ENCODE data around the gene VMP1. TPM values are rescaled to one million over a fixed set of nuclear protein-coding genes. Genes with fewer than 3 reads are reported as not detected.

The VMP1 gene
- total and polyA plus RNA-seq, 4 donors: 46.4 to 118 (median 71.6) TPM

GRCh38 chr17:59666235-59666634, 41.2 kb upstream of the VMP1 start:
- H3K9ac ChIP-seq (ENCODE audit: low read depth in 1 of 2, low read length in 2 of 2): no peak overlapping the region
- H3K36me3 ChIP-seq (ENCODE audit: control insufficient read depth in 4 of 4, insufficient read depth in 3 of 4, low read depth in 1 of 4, low read length in 3 of 4): peaks cover 5 to 77% (median 74%) of the 10 kb centered on the region in 4 donors
- H3K4me1 ChIP-seq (ENCODE audit: control insufficient read depth in 4 of 4, insufficient read depth in 4 of 4, low read length in 3 of 4): no peaks in the 10 kb centered on the region
- DNase-seq (ENCODE audit: low spot score): no peak
- no peaks in the 10 kb centered on the region for H3K27me3 ChIP-seq (ENCODE audit: control insufficient read depth in 4 of 4, insufficient read depth in 4 of 4, low read length in 3 of 4)
- TF ChIP-seq NR2F2 (IDR thresholded peaks at IDR 0.05): no peak
- no peak for TF ChIP-seq FOXA1 (IDR thresholded peaks at IDR 0.05)
- TF ChIP-seq RAD21 (IDR thresholded peaks at IDR 0.05): no peak
- TF ChIP-seq EGR1 (IDR thresholded peaks at IDR 0.05; ENCODE audit: low read depth in 2 of 2): no peak
- no peak for TF ChIP-seq ZBTB33 (IDR thresholded peaks at IDR 0.05)
- TF ChIP-seq JUND (IDR thresholded peaks at IDR 0.05): no peak
- no peak for TF ChIP-seq REST (IDR thresholded peaks at IDR 0.05)
- TF ChIP-seq ATF3 (IDR thresholded peaks at IDR 0.05): no peak
- H3K27ac ChIP-seq (ENCODE audit: low read depth in 1 of 2, low read length in 2 of 2): no peak overlapping the region
- WGBS: 80% methylated on average over 5 of the region's 5 CpGs
- H3K4me3 ChIP-seq (ENCODE audit: low read depth in 1 of 3, low read length in 3 of 3): no peak overlapping the region
- no peaks in the 10 kb centered on the region for H3K9me3 ChIP-seq (ENCODE audit: control insufficient read depth in 4 of 4, low read length in 3 of 4)

- H3K9ac ChIP-seq (ENCODE audit: low read depth in 1 of 2, low read length in 2 of 2): no peak overlapping the region
- no peaks in the 10 kb centered on the region for H3K4me1 ChIP-seq (ENCODE audit: control insufficient read depth in 4 of 4, insufficient read depth in 4 of 4, low read length in 3 of 4)
- no peaks in the 10 kb centered on the region for H3K27me3 ChIP-seq (ENCODE audit: control insufficient read depth in 4 of 4, insufficient read depth in 4 of 4, low read length in 3 of 4)
- TF ChIP-seq GABPA (IDR thresholded peaks at IDR 0.05 in 1 of 2, conservative IDR thresholded peaks at IDR 0.05 in 1 of 2) (no peak), FOXA2 (IDR thresholded peaks at IDR 0.05) (no peak), RXRA (IDR thresholded peaks at IDR 0.05) (no peak), NR2F2 (IDR thresholded peaks at IDR 0.05) (no peak), ATF3 (IDR thresholded peaks at IDR 0.05) (no peak), SP1 (IDR thresholded peaks at IDR 0.05) (no peak), HNF4A (conservative IDR thresholded peaks at IDR 0.05) (no peak), CTCF (IDR thresholded peaks at IDR 0.05; ENCODE audit: low read depth, low read length, missing input control) (no peak), FOXA1 (IDR thresholded peaks at IDR 0.05) (no peak), YY1 (IDR thresholded peaks at IDR 0.05) (no peak), RAD21 (IDR thresholded peaks at IDR 0.05) (no peak), EGR1 (IDR thresholded peaks at IDR 0.05; ENCODE audit: low read depth in 2 of 2) (no peak), HNF4G (IDR thresholded peaks at IDR 0.05) (no peak)
- no peak overlapping the region for H3K4me3 ChIP-seq (ENCODE audit: low read depth in 1 of 3, low read length in 3 of 3)
- 81% methylated on average over 3 of the region's 3 CpGs for WGBS
- H3K27ac ChIP-seq (ENCODE audit: low read depth in 1 of 2, low read length in 2 of 2): no peak overlapping the region
- peaks cover 5 to 70% (median 62%) of the 10 kb centered on the region in 4 donors for H3K36me3 ChIP-seq (ENCODE audit: control insufficient read depth in 4 of 4, insufficient read depth in 3 of 4, low read depth in 1 of 4, low read length in 3 of 4)
- DNase-seq (ENCODE audit: low spot score): no peak
- no peaks in the 10 kb centered on the region for H3K9me3 ChIP-seq (ENCODE audit: control insufficient read depth in 4 of 4, low read length in 3 of 4)
These were observed 38.6 kb upstream of the VMP1 start for GRCh38 chr17:59668816-59669215.

Data from liver (tissue), 9 donors.